GM12878 (cell line): ENCODE measurements around the gene CHN1. TPM values are rescaled to one million over a fixed set of nuclear protein-coding genes. Genes with fewer than 3 reads are reported as not detected.

Experiments used
- ATAC-seq: fragments of 200-7000 bp; cut with Tn5 transposase; 3 replicates; pipeline ENCODE4 v1.9.1; 2020; ENCODE audit warnings: mild to moderate bottlenecking, moderate library complexity
- BruUV-seq: library from RNA; stranded (reverse); fragments of 400-500 nt; replicated peaks from 2 replicates; lab custom pipeline; 2021; lab: Mats Ljungman, UMichigan
- CTCF ChIA-PET: fragments of 300-600 bp; sonication (Branson Sonifier 250); formaldehyde crosslinking; extraction: SDS; loops from one replicate; lab custom pipeline; 2021; ENCODE audit warnings: inconsistent platforms; lab: Yijun Ruan, JAX
- POLR2A ChIA-PET: fragments of 350-600 bp; formaldehyde crosslinking; extraction: SDS; loops from one replicate; lab custom pipeline; 2021; ENCODE audit warnings: inconsistent platforms; lab: Charles Lee
- RAD21 ChIA-PET: fragments of 300-600 bp; sonication (Branson Sonifier 250); formaldehyde crosslinking; loops from one replicate; lab custom pipeline; 2023; ENCODE audit warnings: antibody characterized with exemption; ENCODE audit not compliant: unreplicated experiment; lab: Charles Lee
- SMC1A ChIA-PET: fragments of 300-600 bp; sonication (Branson Sonifier 250); formaldehyde crosslinking; loops from one replicate; lab custom pipeline; 2023; ENCODE audit not compliant: unreplicated experiment, uncharacterized antibody; lab: Charles Lee
- DNase-seq: peaks from one replicate; pipeline ENCODE4 v3.0.0-alpha.2; 2011; ENCODE audit warnings: low read depth, low spot score
- FAIRE-seq: peaks from 3 replicates; lab custom pipeline; 2011; peaks lifted over from hg19 to GRCh38; lab: Jason Lieb, UNC
- H2AFZ ChIP-seq: 2 replicates; pipeline ENCODE4 v1.6.0; 2011; ENCODE audit warnings: low read depth, low read length, control low read depth; ENCODE audit not compliant: control insufficient read depth
- H3K27ac ChIP-seq: 2 replicates; pipeline ENCODE4 v1.5.1; 2011; ENCODE audit warnings: control low read depth; ENCODE audit not compliant: control insufficient read depth, insufficient read depth
- H3K27me3 ChIP-seq, 2 experiments: replicated peaks in 1 of 2; 2 replicates each; pipeline versions ENCODE4 v1.6.0 to v1.6.1; 2011; ENCODE audit warnings: low read length in 1 of 2; ENCODE audit not compliant: control insufficient read depth in 2 of 2, insufficient read depth in 2 of 2
- H3K36me3 ChIP-seq, 2 experiments: 2 replicates each; pipeline ENCODE4 v1.5.1; 2011; ENCODE audit warnings: low read length in 1 of 2; ENCODE audit not compliant: control insufficient read depth in 2 of 2, insufficient read depth in 2 of 2
- H3K4me1 ChIP-seq: 2 replicates; pipeline ENCODE4 v1.6.1; 2011; ENCODE audit warnings: mild to moderate bottlenecking, low read length, moderate library complexity, mixed read lengths; ENCODE audit not compliant: control insufficient read depth, insufficient read depth
- H3K4me2 ChIP-seq: 2 replicates; pipeline ENCODE4 v1.6.0; 2011; ENCODE audit warnings: control low read depth; ENCODE audit not compliant: control insufficient read depth, insufficient read depth
- H3K4me3 ChIP-seq: fragments of 200-600 bp; sonication (generic); 2 replicates; pipeline ENCODE4 v1.5.1; 2016
- H3K79me2 ChIP-seq: 2 replicates; pipeline ENCODE4 v1.6.0; 2011; ENCODE audit warnings: low read length; ENCODE audit not compliant: control insufficient read depth, insufficient read depth
- H3K9ac ChIP-seq: 2 replicates; pipeline ENCODE4 v1.8.0; 2011; ENCODE audit warnings: low read length, control low read depth, mixed read lengths; ENCODE audit not compliant: control insufficient read depth, insufficient read depth
- H3K9me3 ChIP-seq: replicated peaks from 3 replicates; pipeline ENCODE4 v1.5.1; 2011; ENCODE audit warnings: mild to moderate bottlenecking, low read length; ENCODE audit not compliant: control insufficient read depth, insufficient read depth
- H4K20me1 ChIP-seq: 2 replicates; pipeline ENCODE4 v1.6.0; 2011; ENCODE audit not compliant: control insufficient read depth, insufficient read depth
- REST ChIP-seq: IDR thresholded peaks from 2 replicates; pipeline ENCODE4 v1.6.1; 2012; ENCODE audit warnings: mild to moderate bottlenecking, low read depth, low read length
- ZBTB11 ChIP-seq: fragments of 450-650 bp; formaldehyde crosslinking; IDR thresholded peaks from 2 replicates; pipeline ENCODE4 v1.5.0; 2022; ENCODE audit warnings: mild to moderate bottlenecking, missing genetic modification characterization
- ZNF207 ChIP-seq: fragments of 450-650 bp; IDR thresholded peaks from 2 replicates; pipeline ENCODE4 v1.6.1; 2014; ENCODE audit warnings: antibody characterized with exemption, mild to moderate bottlenecking, borderline replicate concordance
- ZNF384 ChIP-seq: IDR thresholded peaks from 2 replicates; pipeline ENCODE4 v1.6.1; 2012; ENCODE audit warnings: low read depth, mild to moderate bottlenecking, low read length, improper control_type of control experiment, borderline replicate concordance
- WGBS: methylation state at CpG from one replicate; pipeline ENCODE4 v1.1.6; 2016; ENCODE audit warnings: low lambda C conversion rate; ENCODE audit not compliant: insufficient replicate concordance, insufficient coverage; ENCODE audit errors: missing lambda C conversion rate; 5-methylcytosine and 5-hydroxymethylcytosine counted together
- in situ Hi-C: fragments of 300-500 bp; cut with MboI; formaldehyde crosslinking; loops from 9 replicates; pipeline ENCODE4 v1.14.3; 2018; ENCODE audit warnings: mixed read lengths
- intact Hi-C: fragments of 100-400 bp; cut with micrococcal nuclease; formaldehyde crosslinking; loops from one replicate; pipeline ENCODE4 v1.14.2; 2022; ENCODE audit not compliant: unreplicated experiment
- polyA plus RNA-seq, 11 experiments: library from polyadenylated mRNA; depleted of rRNA in 4 of 11; unstranded in 6 of 11; stranded (reverse) in 5 of 11; fragments of >200 nt; fragmentation: Nextera tagmentation in 4 of 11; fragmentation: Illumina TruSeq in 1 of 11; extraction: Ambion mirVana in 4 of 11; extraction: Trizol in 1 of 11; gene quantifications; 1 replicate in 1 of 11; 2 replicates in 10 of 11; pipeline versions ENCODE4 v1.2.1 to v1.2.3, GENCODE V29; 2011 to 2016; ENCODE audit warnings: inconsistent platforms in 2 of 11, missing spikeins in 2 of 11, low read depth in 1 of 11
- total RNA-seq, 4 experiments: library from RNA; depleted of rRNA in 3 of 4; stranded (reverse); fragments of >200 nt in 3 of 4; fragmentation: Illumina TruSeq in 1 of 4; extraction: Trizol in 1 of 4; gene quantifications; 2 replicates each; pipeline versions ENCODE4 v1.2.1 to v1.2.3, GENCODE V29; 2013 to 2021

Gene CHN1
- total and polyA plus RNA-seq, 10 of the 15 experiments (the other 5 are each of a cell fraction or from before 2014, with no cell fraction given), result 0.18 to 0.92 (median 0.53) TPM; not detected in 1

DNA sequence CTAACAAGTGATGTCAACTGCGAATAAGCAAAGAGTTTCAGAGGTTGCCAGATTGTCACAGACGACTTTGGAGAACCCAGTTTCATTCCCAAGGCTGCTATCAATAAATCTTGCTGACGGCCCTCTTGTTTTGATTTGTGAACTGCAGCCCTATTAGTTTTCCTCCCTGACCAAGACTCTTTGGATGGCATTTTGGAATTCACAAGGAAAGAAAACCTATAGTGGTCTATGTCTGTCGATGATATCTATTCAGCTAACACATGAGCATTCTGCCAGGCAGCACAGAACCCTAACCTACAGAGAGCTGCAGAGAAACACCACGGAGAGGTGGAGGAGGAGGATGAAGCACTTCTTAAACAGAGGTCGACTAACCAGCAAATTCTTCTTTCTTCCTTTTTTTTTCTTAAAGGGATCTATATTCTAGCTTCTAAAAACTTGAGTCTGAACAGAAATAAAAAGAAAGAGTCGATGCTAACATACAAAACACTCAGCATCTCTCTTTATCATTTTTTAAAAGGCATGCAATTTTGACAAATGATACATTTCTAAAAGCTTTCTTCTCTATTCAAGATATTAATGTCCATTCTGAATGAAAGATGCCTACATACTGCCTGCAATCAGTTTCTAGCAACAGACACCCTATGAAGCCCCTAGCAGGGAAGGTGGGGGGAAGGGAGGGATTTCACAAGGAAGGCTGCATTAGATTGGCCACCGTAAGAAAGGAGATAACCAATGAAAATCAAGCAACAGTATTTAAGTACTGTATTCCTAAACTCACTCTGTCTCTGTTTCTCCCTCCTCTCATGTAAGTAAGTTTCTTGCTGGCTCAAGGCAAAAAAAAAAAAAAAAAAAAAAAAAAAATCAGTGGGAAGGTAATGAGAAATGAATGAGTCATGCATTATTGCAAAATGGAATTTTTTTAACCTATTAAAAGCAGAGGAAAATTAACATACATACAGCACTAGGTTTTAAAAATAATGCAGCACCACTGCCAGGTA lies 157.9 kb downstream of the CHN1 start (continued):
- TF ChIP-seq REST, result no peak
- no peak for TF ChIP-seq ZNF384

DNA sequence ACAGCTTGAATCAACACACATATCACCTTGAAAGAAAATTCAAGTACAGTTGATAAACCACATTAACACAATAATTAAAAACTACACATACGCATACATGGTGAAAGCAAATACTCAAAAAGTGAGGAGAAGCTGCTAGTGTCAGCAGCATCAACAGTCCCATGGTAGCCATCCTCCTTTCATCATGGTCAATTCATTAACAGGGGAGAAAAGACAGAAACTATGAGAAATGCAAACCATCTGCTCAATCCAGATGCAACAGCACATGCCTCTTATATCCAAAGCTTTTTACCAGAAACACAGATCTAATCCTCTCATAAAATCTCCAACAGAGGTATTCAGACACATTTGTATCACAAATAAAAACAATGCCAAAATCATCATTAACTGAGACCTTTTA lies 159.0 kb downstream of the CHN1 start:
- no peak for FAIRE-seq
- Histone ChIP-seq H3K4me3 (no peak overlapping the region), H3K4me1 (no peaks in the 10 kb centered on the region), H4K20me1 (no peaks in the 10 kb centered on the region), H3K9ac (no peak overlapping the region), H3K9me3 (no peaks in the 10 kb centered on the region), H3K79me2 (no peaks in the 10 kb centered on the region), H2AFZ (no peak overlapping the region), H3K27me3 (no peaks in the 10 kb centered on the region), H3K36me3 (no peaks in the 10 kb centered on the region), H3K4me2 (no peak overlapping the region), H3K27ac (no peak overlapping the region)
- in situ Hi-C loops, result no loop called here
- ChIA-PET CTCF (no interaction called here), POLR2A (no interaction called here), RAD21 (no interaction called here), SMC1A (interaction anchor here (0.9 kb wide), 1 partner anchor 9 kb away, joined by 3 read pairs; no protein-coding TSS in a partner anchor)
- intact Hi-C loops, result no loop called here
- WGBS, result 100% methylated on average over 1 of the region's 1 CpG
- BruUV-seq, result no TSS peak
- TF ChIP-seq ZBTB11 (CRISPR knock-in tag) (no peak), ZNF207 (no peak)
- no peak for DNase-seq
- no peak for ATAC-seq
